ENCODE data around the gene TRERF1.

TRERF1 gene

DNA sequence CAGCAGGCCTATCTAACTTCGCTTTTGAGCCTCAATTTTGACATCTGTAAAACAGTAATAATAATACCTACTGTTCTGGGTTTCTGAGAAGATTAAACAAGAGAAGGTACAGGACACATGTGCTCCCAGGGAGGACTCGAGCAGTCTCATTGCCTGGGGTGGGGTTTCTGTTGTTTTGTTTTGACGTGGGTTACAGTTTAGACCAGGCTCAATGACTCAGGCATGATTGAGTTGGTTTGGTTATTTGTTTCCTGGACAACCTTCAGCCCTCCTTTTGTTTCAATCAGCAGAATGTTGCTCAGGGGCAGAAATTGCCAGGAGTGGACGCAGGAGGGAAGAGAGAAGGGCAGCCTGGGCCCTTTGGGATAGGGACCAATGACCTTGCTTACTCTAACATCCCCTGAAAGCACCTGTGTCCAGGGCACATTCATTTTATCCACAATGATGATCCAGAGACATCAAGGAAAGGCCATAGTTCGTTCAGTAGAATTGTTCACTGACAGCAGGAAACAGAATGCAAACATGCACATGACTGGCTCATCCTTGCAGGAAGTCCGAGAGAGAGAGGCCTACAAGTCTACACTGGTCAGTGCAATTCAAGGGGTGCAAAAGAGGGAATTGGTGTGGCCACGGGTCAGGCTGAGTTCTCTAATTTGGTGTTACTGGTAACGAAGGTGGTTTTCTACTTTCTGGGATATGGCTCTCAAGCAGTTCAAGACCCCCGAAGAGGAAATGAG is 159.6 kb downstream of the TRERF1 start:
- Histone ChIP-seq H3K4me3 (ENCODE audit: insufficient read depth, low read length, poor library complexity, severe bottlenecking) (no peak overlapping the region), H3K4me2 (ENCODE audit: low read depth, low read length, poor library complexity, severe bottlenecking) (no peak overlapping the region), H3F3A (ENCODE audit: insufficient read depth) (no peaks in the 10 kb centered on the region), H3K27ac (ENCODE audit: low read depth, low read length) (no peak overlapping the region), H3K9me2 (replicated peaks; ENCODE audit: insufficient read depth, low read length) (no peaks in the 10 kb centered on the region), H3K79me2 (ENCODE audit: insufficient read depth, low read length) (no peaks in the 10 kb centered on the region), H3K36me3 (ENCODE audit: low read length) (no peaks in the 10 kb centered on the region), H2AFZ (ENCODE audit: low read depth, low read length, severe bottlenecking) (no peak overlapping the region), H3K9ac (ENCODE audit: low read length) (no peak overlapping the region), H4K20me1 (ENCODE audit: low read depth, low read length) (no peaks in the 10 kb centered on the region), H3K27me3 (ENCODE audit: low read length) (no peaks in the 10 kb centered on the region), H3K9me3 (ENCODE audit: insufficient read depth, low read length) (no peaks in the 10 kb centered on the region)
- no peak for TF ChIP-seq EZH2phosphoT487 (conservative IDR thresholded peaks at IDR 0.05; ENCODE audit: low read length)
- TF ChIP-seq CTCF (IDR thresholded peaks at IDR 0.05; ENCODE audit: insufficient read depth, low read length, poor library complexity, severe bottlenecking): no peak

DNA sequence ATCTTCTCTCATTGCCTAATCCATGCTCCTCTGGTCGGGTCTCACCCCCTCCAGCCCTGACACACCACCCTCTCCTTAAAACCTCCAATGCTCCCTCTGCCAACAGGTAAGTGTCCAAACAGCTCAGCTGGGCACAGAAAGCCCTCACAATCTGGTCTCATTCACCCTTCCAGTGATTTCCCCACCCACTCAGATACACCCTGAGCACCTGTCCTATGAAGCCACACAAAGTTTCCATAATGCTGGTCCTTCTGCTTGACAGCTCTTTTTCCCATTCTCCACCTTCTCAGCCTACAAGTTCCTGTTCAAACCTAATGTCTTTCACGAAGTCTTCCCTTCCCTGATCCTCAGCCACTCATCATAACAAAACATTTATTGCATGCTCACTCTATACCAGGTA is 164.0 kb downstream of the TRERF1 start:
- Histone ChIP-seq H4K20me1 (ENCODE audit: low read depth, low read length) (no peaks in the 10 kb centered on the region), H2AFZ (ENCODE audit: low read depth, low read length, severe bottlenecking) (no peak overlapping the region), H3K36me3 (ENCODE audit: low read length) (no peaks in the 10 kb centered on the region), H3K9me3 (ENCODE audit: insufficient read depth, low read length) (no peaks in the 10 kb centered on the region), H3K27me3 (ENCODE audit: low read length) (no peaks in the 10 kb centered on the region), H3F3A (ENCODE audit: insufficient read depth) (no peaks in the 10 kb centered on the region), H3K9me2 (replicated peaks; ENCODE audit: insufficient read depth, low read length) (no peaks in the 10 kb centered on the region), H3K27ac (ENCODE audit: low read depth, low read length) (no peak overlapping the region), H3K4me2 (ENCODE audit: low read depth, low read length, poor library complexity, severe bottlenecking) (no peak overlapping the region), H3K79me2 (ENCODE audit: insufficient read depth, low read length) (no peaks in the 10 kb centered on the region), H3K9ac (ENCODE audit: low read length) (no peak overlapping the region), H3K4me3 (ENCODE audit: insufficient read depth, low read length, poor library complexity, severe bottlenecking) (no peak overlapping the region)
- TF ChIP-seq EZH2phosphoT487 (conservative IDR thresholded peaks at IDR 0.05; ENCODE audit: low read length) (no peak), CTCF (IDR thresholded peaks at IDR 0.05; ENCODE audit: insufficient read depth, low read length, poor library complexity, severe bottlenecking) (no peak)

DNA sequence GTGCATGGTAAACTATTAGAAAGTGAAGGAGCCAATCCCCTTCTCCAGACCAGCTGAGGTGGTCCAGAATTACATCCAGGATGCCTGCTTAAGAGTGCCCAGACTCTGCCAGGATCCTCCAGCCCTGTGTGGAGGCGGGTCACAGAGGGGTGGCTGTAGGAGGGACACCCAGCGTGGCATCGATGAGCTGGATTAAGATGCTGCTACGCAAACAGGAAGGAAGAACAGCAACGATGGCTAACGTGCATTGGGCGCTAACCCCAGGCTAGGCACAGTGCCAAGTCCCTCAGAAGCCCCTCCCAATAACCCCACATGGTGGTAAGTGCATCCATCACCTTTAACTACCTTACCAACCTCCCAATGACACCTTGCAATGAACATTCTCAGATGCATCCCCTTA is 170.2 kb downstream of the TRERF1 start:
- TF ChIP-seq CTCF (IDR thresholded peaks at IDR 0.05; ENCODE audit: insufficient read depth, low read length, poor library complexity, severe bottlenecking) (no peak), EZH2phosphoT487 (conservative IDR thresholded peaks at IDR 0.05; ENCODE audit: low read length) (no peak)
- Histone ChIP-seq H3K27ac (ENCODE audit: low read depth, low read length) (no peak overlapping the region), H2AFZ (ENCODE audit: low read depth, low read length, severe bottlenecking) (no peak overlapping the region)

More for the DNA sequence above, 170.2 kb downstream of the TRERF1 start:
- Histone ChIP-seq H3K4me3 (ENCODE audit: insufficient read depth, low read length, poor library complexity, severe bottlenecking) (no peak overlapping the region), H3K27me3 (ENCODE audit: low read length) (no peaks in the 10 kb centered on the region), H4K20me1 (ENCODE audit: low read depth, low read length) (no peaks in the 10 kb centered on the region), H3K9me2 (replicated peaks; ENCODE audit: insufficient read depth, low read length) (no peaks in the 10 kb centered on the region), H3K4me2 (ENCODE audit: low read depth, low read length, poor library complexity, severe bottlenecking) (no peak overlapping the region), H3K36me3 (ENCODE audit: low read length) (no peaks in the 10 kb centered on the region), H3K9me3 (ENCODE audit: insufficient read depth, low read length) (no peaks in the 10 kb centered on the region), H3F3A (ENCODE audit: insufficient read depth) (no peaks in the 10 kb centered on the region), H3K79me2 (ENCODE audit: insufficient read depth, low read length) (no peaks in the 10 kb centered on the region), H3K9ac (ENCODE audit: low read length) (no peak overlapping the region)
